DOHH2 (cell line): ENCODE results near the gene FRMD4B.
"Not testable (repeated sequence)": the region's sequence is repeated elsewhere in the genome, so short reads cannot be mapped to it uniquely, and the experiment has no call there.

Experiments used
- H3F3A ChIP-seq: fragments of 200-600 bp; sonication (generic), shearing (Covaris generic); 2 replicates; pipeline ENCODE4 v1.6.0; 2016; ENCODE audit warnings: antibody characterized with exemption, mild to moderate bottlenecking; ENCODE audit not compliant: control insufficient read depth, insufficient read depth
- H3K27ac ChIP-seq: fragments of 200-600 bp; sonication (generic); 2 replicates; pipeline ENCODE4 v1.5.1; 2014; ENCODE audit warnings: low read depth, mild to moderate bottlenecking, low read length, moderate library complexity
- H3K27me3 ChIP-seq: fragments of 200-600 bp; sonication (generic); 2 replicates; pipeline ENCODE4 v1.6.1; 2014; ENCODE audit warnings: mild to moderate bottlenecking, low read length, mixed read lengths; ENCODE audit not compliant: control insufficient read depth
- H3K36me3 ChIP-seq: fragments of 200-600 bp; sonication (generic); 2 replicates; pipeline ENCODE4 v1.6.1; 2014; ENCODE audit warnings: mild to moderate bottlenecking, low read length, moderate library complexity, mixed read lengths; ENCODE audit not compliant: control insufficient read depth
- H3K4me1 ChIP-seq: fragments of 200-600 bp; sonication (generic); 2 replicates; pipeline ENCODE4 v1.6.1; 2014; ENCODE audit warnings: mild to moderate bottlenecking, low read length, mixed read lengths; ENCODE audit not compliant: control insufficient read depth
- H3K4me2 ChIP-seq: fragments of 200-600 bp; sonication (generic); 2 replicates; pipeline ENCODE4 v1.6.0; 2014; ENCODE audit warnings: mild to moderate bottlenecking, low read length, moderate library complexity
- H3K4me3 ChIP-seq: fragments of 200-600 bp; sonication (generic); 2 replicates; pipeline ENCODE4 v1.5.1; 2014; ENCODE audit warnings: mild to moderate bottlenecking, low read length, mixed read lengths
- H3K79me2 ChIP-seq: fragments of 200-600 bp; sonication (generic); 2 replicates; pipeline ENCODE4 v1.6.1; 2014; ENCODE audit warnings: mild to moderate bottlenecking, low read length, mixed read lengths; ENCODE audit not compliant: control insufficient read depth
- H3K9me2 ChIP-seq: fragments of 200-600 bp; sonication (generic); replicated peaks from 2 replicates; pipeline ENCODE4 v1.6.1; 2014; ENCODE audit warnings: mild to moderate bottlenecking, low read length, mixed read lengths; ENCODE audit not compliant: control insufficient read depth
- H3K9me3 ChIP-seq: fragments of 200-600 bp; sonication (generic); 2 replicates; pipeline ENCODE4 v1.6.1; 2014; ENCODE audit warnings: antibody characterized with exemption, low read length, mixed read lengths; ENCODE audit not compliant: control insufficient read depth, insufficient read depth
- H4K20me1 ChIP-seq: fragments of 200-600 bp; sonication (generic); 2 replicates; pipeline ENCODE4 v1.6.0; 2014; ENCODE audit warnings: low read depth, mild to moderate bottlenecking, antibody characterized with exemption, low read length, moderate library complexity; ENCODE audit not compliant: control insufficient read depth, insufficient read depth
- CTCF ChIP-seq: fragments of 200-600 bp; sonication (generic); IDR thresholded peaks from one replicate; pipeline ENCODE4 v1.5.1; 2014; ENCODE audit warnings: antibody characterized with exemption, mild to moderate bottlenecking, low read depth, low read length; ENCODE audit not compliant: poor library complexity, severe bottlenecking
- EZH2phosphoT487 ChIP-seq: fragments of 200-600 bp; sonication (generic); IDR thresholded peaks from 2 replicates; pipeline ENCODE4 v1.6.1; 2017; ENCODE audit warnings: borderline replicate concordance, mild to moderate bottlenecking, antibody characterized with exemption, low read length, moderate library complexity, mixed read lengths

Gene FRMD4B

GRCh38 chr3:69260843-69261405 lies 125.0 kb downstream of the FRMD4B start:
- not testable (repeated sequence) for H3K9me2 ChIP-seq, H3K27me3 ChIP-seq, H3K4me3 ChIP-seq, H4K20me1 ChIP-seq, H3K9me3 ChIP-seq, H3K36me3 ChIP-seq, H3K4me2 ChIP-seq, H3K4me1 ChIP-seq, H3F3A ChIP-seq, H3K79me2 ChIP-seq, H3K27ac ChIP-seq

DNA sequence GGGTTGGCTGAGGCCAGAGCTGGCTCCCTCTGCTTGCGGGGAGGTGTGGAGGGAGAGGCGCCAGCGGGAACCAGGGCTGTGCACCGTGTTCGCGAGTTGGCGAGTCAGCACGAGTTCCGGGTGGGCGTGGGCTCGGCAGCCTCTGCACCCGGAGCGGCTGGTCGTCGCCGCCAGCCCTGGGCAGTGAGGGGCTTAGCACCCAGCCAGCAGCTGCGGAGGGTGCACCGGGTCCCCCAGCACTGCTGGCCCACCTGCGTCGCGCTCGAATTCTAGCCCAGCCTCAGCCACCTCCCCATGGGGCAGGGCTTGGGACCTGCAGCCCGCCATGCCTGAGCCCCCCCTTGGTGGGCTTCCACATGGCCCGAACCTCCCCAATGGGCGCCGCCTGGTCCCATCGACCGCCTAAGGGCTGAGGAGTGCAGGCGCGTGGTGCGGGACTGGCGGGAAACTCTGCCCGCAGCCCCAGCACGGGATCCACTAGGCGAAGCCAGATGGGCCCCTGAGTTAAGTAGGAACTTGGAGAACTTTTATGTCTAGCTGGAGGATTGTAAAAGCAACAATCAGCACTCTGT lies 125.6 kb downstream of the FRMD4B start:
- Histone ChIP-seq H3K4me1 (no peaks in the 10 kb centered on the region), H3K4me2 (no peak overlapping the region), H4K20me1 (no peaks in the 10 kb centered on the region), H3K36me3 (no peaks in the 10 kb centered on the region), H3K9me3 (no peaks in the 10 kb centered on the region), H3K27ac (no peak overlapping the region), H3K9me2 (no peaks in the 10 kb centered on the region), H3K79me2 (no peaks in the 10 kb centered on the region), H3F3A (no peaks in the 10 kb centered on the region), H3K4me3 (no peak overlapping the region), H3K27me3 (no peaks in the 10 kb centered on the region)
- TF ChIP-seq EZH2phosphoT487 (no peak), CTCF (no peak)

DNA sequence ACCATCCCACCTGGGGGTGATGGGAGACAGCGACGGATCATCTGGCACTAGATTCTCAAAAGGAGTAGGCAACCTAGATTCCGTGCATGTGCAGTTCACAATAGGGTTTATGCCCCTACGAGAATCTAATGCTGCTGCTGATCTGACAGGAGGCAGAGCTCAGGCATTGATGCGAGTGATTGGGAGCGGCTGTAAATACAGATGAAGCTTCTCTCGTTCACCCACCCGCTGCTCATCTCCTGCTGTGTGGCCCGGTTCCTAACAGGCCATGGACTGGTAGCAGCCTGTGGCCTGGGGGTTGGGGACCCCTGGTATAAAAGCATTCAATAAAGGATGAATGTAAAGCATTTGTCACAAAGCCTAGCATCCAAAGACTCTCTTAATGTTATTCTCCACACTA lies 126.8 kb downstream of the FRMD4B start:
- no peaks in the 10 kb centered on the region for H3F3A ChIP-seq
- H3K79me2 ChIP-seq, result no peaks in the 10 kb centered on the region
- H3K4me2 ChIP-seq, result no peak overlapping the region
- H3K27ac ChIP-seq, result no peak overlapping the region
- H3K4me1 ChIP-seq, result no peaks in the 10 kb centered on the region
- no peak overlapping the region for H3K4me3 ChIP-seq
- H3K36me3 ChIP-seq, result no peaks in the 10 kb centered on the region
- no peaks in the 10 kb centered on the region for H3K27me3 ChIP-seq
- no peaks in the 10 kb centered on the region for H4K20me1 ChIP-seq
- no peaks in the 10 kb centered on the region for H3K9me3 ChIP-seq
- TF ChIP-seq EZH2phosphoT487, result no peak
- no peak for TF ChIP-seq CTCF
- no peaks in the 10 kb centered on the region for H3K9me2 ChIP-seq

DNA sequence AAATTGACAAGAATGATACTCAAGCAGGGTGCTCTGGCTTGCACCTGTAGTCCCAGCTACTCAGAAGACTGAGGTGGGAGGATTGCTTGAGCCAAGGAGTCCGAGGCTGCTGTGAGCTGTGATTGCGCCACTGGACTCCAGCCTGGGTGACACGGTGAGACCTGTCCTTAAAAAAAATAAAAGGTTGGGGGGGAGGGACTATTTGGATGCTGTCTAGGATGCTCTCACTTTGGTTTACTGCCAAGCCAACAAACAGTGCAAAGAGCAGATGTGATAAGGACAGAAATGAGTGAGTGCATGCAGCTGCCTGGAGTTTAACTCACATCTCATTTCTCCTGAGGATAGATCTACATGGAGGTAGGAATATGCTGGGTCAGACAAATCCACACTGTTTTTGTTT lies 130.0 kb downstream of the FRMD4B start:
- Histone ChIP-seq H3K9me3 (no peaks in the 10 kb centered on the region), H3K4me3 (no peak overlapping the region), H3K36me3 (no peaks in the 10 kb centered on the region), H3F3A (no peaks in the 10 kb centered on the region), H3K4me1 (no peaks in the 10 kb centered on the region), H3K27ac (no peak overlapping the region), H3K9me2 (no peaks in the 10 kb centered on the region), H3K27me3 (no peaks in the 10 kb centered on the region), H3K79me2 (no peaks in the 10 kb centered on the region), H3K4me2 (no peak overlapping the region), H4K20me1 (no peaks in the 10 kb centered on the region)
- TF ChIP-seq EZH2phosphoT487, result no peak
- TF ChIP-seq CTCF, result no peak
